HepG2 (cell line): Measurements from ENCODE around the gene C6orf132. TPM values are rescaled to one million over a fixed set of nuclear protein-coding genes. Genes with fewer than 3 reads are reported as not detected.

Experiments used
- CREB1 ChIP-seq, 2 experiments: fragments of 450-650 bp in 1 of 2; IDR thresholded peaks; 2 replicates each; pipeline ENCODE4 v1.6.1; 2016 to 2017; ENCODE audit warnings: control low read depth in 1 of 2, mild to moderate bottlenecking in 1 of 2, missing compliant biosample characterization in 1 of 2, missing genetic modification characterization in 1 of 2
- KDM2A ChIP-seq: sonication (generic); formaldehyde crosslinking; IDR thresholded peaks from 2 replicates; pipeline ENCODE4 v1.4.0; 2020; ENCODE audit warnings: low read depth, missing genetic modification reagents, borderline replicate concordance
- NCOA2 ChIP-seq: sonication (generic); formaldehyde crosslinking; IDR thresholded peaks from 2 replicates; pipeline ENCODE4 v1.8.0; 2022; ENCODE audit warnings: inconsistent platforms
- SAFB2 ChIP-seq: sonication (generic); formaldehyde crosslinking; IDR thresholded peaks from 2 replicates; pipeline ENCODE4 v1.5.1; 2020; ENCODE audit warnings: missing genetic modification reagents, low read depth, mild to moderate bottlenecking, borderline replicate concordance
- SMAD9 ChIP-seq: sonication (generic); formaldehyde crosslinking; IDR thresholded peaks from 2 replicates; pipeline ENCODE4 v1.5.1; 2020; ENCODE audit warnings: mild to moderate bottlenecking, missing genetic modification reagents
- TP53 ChIP-seq: sonication (generic); formaldehyde crosslinking; conservative IDR thresholded peaks from 2 replicates; pipeline ENCODE4 v1.4.0; 2020; ENCODE audit warnings: missing genetic modification reagents
- ZFP1 ChIP-seq: IDR thresholded peaks from 2 replicates; pipeline ENCODE4 v1.6.1; 2016
- ZFP90 ChIP-seq: sonication (generic); formaldehyde crosslinking; IDR thresholded peaks from 2 replicates; pipeline ENCODE4 v1.8.0; 2022; ENCODE audit warnings: missing genetic modification reagents, mild to moderate bottlenecking, inconsistent platforms, borderline replicate concordance
- ZNF10 ChIP-seq: sonication (generic); formaldehyde crosslinking; IDR thresholded peaks from 2 replicates; pipeline ENCODE4 v1.4.0; 2020; ENCODE audit warnings: mild to moderate bottlenecking, low read depth, missing genetic modification reagents, borderline replicate concordance
- ZNF33A ChIP-seq: sonication (generic); formaldehyde crosslinking; IDR thresholded peaks from 2 replicates; pipeline ENCODE4 v1.5.1; 2020; ENCODE audit warnings: missing genetic modification reagents, mild to moderate bottlenecking, moderate library complexity, borderline replicate concordance
- ZNF543 ChIP-seq: sonication (generic); formaldehyde crosslinking; IDR thresholded peaks from 2 replicates; pipeline ENCODE4 v1.4.0; 2020; ENCODE audit warnings: mild to moderate bottlenecking, missing genetic modification reagents
- ZNF790 ChIP-seq: sonication (generic); formaldehyde crosslinking; IDR thresholded peaks from 2 replicates; pipeline ENCODE4 v1.8.0; 2022; ENCODE audit warnings: missing genetic modification reagents, mild to moderate bottlenecking, borderline replicate concordance
- polyA plus RNA-seq, 8 experiments: library from polyadenylated mRNA; depleted of rRNA in 3 of 8; stranded (reverse) in 7 of 8; unstranded in 1 of 8; fragments of >200 nt; fragmentation: Illumina TruSeq in 4 of 8; extraction: Trizol in 4 of 8; gene quantifications; 2 replicates each; pipeline versions ENCODE4 v1.2.1 to v1.2.3, GENCODE V29; 2011 to 2016; ENCODE audit warnings: low read depth in 4 of 8, missing spikeins in 1 of 8, mixed read lengths in 1 of 8; ENCODE audit not compliant: insufficient read depth in 1 of 8
- total RNA-seq, 5 experiments: library from RNA; depleted of rRNA; stranded (reverse); fragments of >200 nt; fragmentation: Illumina TruSeq; extraction: Trizol; gene quantifications; 2 replicates each; pipeline ENCODE4 v1.2.3, GENCODE V29; 2016; ENCODE audit warnings: low read depth in 1 of 5
- TF ChIP-seq, protein P1 (sequence below): sonication (generic); formaldehyde crosslinking; IDR thresholded peaks from 2 replicates; pipeline ENCODE4 v1.8.0; 2022; ENCODE audit warnings: mild to moderate bottlenecking, missing genetic modification reagents
- TF ChIP-seq, protein P2 (sequence below): sonication (generic); formaldehyde crosslinking; IDR thresholded peaks from 2 replicates; pipeline ENCODE4 v1.4.0; 2020; ENCODE audit warnings: missing genetic modification reagents
- TF ChIP-seq, protein P3 (sequence below): sonication (generic); formaldehyde crosslinking; IDR thresholded peaks from 2 replicates; pipeline ENCODE4 v1.4.0; 2020; ENCODE audit warnings: missing genetic modification reagents, borderline replicate concordance
- TF ChIP-seq, protein P4 (sequence below): sonication (generic); formaldehyde crosslinking; IDR thresholded peaks from 2 replicates; pipeline ENCODE4 v1.5.1; 2020; ENCODE audit warnings: mild to moderate bottlenecking, missing genetic modification reagents, borderline replicate concordance
- TF ChIP-seq, protein P5 (sequence below): IDR thresholded peaks from 2 replicates; pipeline ENCODE4 v1.6.1; 2016
- TF ChIP-seq, protein P6 (sequence below): sonication (generic); IDR thresholded peaks from 2 replicates; pipeline ENCODE4 v1.6.1; 2016; ENCODE audit warnings: low read depth, borderline replicate concordance

Gene C6orf132
- total and polyA plus RNA-seq, 2 of the 13 experiments (the other 11 are each of a cell fraction or from before 2014, with no cell fraction given), result 0.78 to 3.0 TPM

DNA sequence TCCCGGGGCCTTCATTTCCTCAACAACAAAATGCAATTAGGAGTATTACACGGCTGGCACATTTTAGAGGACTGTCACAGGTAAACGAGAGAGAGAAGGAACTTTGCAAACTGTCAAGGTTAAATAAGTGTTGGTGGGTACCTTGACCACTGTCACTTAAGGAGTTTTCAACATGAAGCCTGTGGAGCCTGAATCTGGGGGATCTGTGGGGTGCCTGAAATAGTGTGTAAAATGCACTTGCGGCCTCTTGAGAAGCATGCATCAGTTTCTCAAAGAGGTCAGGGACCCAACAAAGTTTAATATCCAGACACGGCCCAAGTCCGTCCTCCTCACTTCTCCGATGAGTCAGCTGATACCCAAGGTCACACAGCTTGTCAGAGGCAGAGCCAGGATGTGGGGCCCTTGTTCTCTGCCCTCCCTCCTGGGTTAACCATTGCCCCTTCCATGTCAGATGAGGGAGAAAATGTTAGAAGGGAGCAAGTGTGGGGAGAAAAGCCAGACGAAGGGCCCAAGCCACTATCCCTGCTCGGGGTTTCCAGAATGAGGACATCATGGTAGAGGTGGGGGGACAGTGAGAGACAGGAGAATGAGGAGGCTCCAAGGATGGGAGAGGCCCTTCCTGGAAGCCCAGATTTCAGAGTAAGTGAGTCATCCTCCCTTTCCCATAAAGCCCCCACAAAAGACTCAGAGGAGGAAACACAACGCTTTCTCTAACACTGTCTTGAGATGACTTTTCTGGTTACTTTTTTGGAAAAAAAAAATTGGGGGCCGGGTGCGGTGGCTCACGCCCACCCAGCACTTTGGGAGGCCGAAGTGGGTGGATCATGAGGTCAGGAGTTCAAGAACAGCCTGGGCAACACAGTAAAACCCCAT lies 42.2 kb downstream of the C6orf132 start (continued):
- TF ChIP-seq CREB1 (IDR thresholded peaks at IDR 0.05) (no peak), CREB1 (CRISPR knock-in tag; IDR thresholded peaks at IDR 0.05) (no peak), NCOA2 (CRISPR knock-in tag) (0 out of 2 replicates have a peak, but pooled peaks have one; percentile 28), ZFP1 (no peak), ZNF33A (CRISPR knock-in tag) (no peak), ZNF790 (CRISPR knock-in tag) (no peak), ZFP90 (CRISPR knock-in tag) (0 out of 2 replicates have a peak, but pooled peaks have one; percentile 47), ZNF10 (CRISPR knock-in tag) (no peak), ZNF543 (CRISPR knock-in tag) (peak; percentile 43; the same call in 1 of the 2 replicates), KDM2A (CRISPR knock-in tag) (peak; percentile 3; the same call in 1 of the 2 replicates), SMAD9 (CRISPR knock-in tag) (0 out of 2 replicates have a peak, but pooled peaks have one; percentile 30), TP53 (CRISPR knock-in tag) (no peak), SAFB2 (CRISPR knock-in tag) (no peak)
- TF ChIP-seq, protein P1, sequence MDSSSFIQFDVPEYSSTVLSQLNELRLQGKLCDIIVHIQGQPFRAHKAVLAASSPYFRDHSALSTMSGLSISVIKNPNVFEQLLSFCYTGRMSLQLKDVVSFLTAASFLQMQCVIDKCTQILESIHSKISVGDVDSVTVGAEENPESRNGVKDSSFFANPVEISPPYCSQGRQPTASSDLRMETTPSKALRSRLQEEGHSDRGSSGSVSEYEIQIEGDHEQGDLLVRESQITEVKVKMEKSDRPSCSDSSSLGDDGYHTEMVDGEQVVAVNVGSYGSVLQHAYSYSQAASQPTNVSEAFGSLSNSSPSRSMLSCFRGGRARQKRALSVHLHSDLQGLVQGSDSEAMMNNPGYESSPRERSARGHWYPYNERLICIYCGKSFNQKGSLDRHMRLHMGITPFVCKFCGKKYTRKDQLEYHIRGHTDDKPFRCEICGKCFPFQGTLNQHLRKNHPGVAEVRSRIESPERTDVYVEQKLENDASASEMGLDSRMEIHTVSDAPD (CRISPR knock-in tag), result no peak
- TF ChIP-seq, protein P2, sequence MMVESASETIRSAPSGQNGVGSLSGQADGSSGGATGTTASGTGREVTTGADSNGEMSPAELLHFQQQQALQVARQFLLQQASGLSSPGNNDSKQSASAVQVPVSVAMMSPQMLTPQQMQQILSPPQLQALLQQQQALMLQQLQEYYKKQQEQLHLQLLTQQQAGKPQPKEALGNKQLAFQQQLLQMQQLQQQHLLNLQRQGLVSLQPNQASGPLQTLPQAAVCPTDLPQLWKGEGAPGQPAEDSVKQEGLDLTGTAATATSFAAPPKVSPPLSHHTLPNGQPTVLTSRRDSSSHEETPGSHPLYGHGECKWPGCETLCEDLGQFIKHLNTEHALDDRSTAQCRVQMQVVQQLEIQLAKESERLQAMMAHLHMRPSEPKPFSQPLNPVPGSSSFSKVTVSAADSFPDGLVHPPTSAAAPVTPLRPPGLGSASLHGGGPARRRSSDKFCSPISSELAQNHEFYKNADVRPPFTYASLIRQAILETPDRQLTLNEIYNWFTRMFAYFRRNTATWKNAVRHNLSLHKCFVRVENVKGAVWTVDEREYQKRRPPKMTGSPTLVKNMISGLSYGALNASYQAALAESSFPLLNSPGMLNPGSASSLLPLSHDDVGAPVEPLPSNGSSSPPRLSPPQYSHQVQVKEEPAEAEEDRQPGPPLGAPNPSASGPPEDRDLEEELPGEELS (CRISPR knock-in tag), result no peak
- TF ChIP-seq, protein P3, sequence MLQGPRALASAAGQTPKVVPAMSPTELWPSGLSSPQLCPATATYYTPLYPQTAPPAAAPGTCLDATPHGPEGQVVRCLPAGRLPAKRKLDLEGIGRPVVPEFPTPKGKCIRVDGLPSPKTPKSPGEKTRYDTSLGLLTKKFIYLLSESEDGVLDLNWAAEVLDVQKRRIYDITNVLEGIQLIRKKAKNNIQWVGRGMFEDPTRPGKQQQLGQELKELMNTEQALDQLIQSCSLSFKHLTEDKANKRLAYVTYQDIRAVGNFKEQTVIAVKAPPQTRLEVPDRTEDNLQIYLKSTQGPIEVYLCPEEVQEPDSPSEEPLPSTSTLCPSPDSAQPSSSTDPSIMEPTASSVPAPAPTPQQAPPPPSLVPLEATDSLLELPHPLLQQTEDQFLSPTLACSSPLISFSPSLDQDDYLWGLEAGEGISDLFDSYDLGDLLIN (CRISPR knock-in tag), result no peak
- TF ChIP-seq, protein P4, sequence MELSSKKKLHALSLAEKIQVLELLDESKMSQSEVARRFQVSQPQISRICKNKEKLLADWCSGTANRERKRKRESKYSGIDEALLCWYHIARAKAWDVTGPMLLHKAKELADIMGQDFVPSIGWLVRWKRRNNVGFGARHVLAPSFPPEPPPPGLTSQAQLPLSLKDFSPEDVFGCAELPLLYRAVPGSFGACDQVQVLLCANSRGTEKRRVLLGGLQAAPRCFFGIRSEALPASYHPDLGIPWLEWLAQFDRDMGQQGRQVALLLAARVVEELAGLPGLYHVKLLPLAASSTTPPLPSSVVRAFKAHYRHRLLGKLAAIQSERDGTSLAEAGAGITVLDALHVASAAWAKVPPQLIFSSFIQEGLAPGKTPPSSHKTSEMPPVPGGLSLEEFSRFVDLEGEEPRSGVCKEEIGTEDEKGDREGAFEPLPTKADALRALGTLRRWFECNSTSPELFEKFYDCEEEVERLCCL (CRISPR knock-in tag), result no peak
- TF ChIP-seq, protein P5, sequence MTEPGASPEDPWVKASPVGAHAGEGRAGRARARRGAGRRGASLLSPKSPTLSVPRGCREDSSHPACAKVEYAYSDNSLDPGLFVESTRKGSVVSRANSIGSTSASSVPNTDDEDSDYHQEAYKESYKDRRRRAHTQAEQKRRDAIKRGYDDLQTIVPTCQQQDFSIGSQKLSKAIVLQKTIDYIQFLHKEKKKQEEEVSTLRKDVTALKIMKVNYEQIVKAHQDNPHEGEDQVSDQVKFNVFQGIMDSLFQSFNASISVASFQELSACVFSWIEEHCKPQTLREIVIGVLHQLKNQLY, result no peak
- TF ChIP-seq, protein P6, sequence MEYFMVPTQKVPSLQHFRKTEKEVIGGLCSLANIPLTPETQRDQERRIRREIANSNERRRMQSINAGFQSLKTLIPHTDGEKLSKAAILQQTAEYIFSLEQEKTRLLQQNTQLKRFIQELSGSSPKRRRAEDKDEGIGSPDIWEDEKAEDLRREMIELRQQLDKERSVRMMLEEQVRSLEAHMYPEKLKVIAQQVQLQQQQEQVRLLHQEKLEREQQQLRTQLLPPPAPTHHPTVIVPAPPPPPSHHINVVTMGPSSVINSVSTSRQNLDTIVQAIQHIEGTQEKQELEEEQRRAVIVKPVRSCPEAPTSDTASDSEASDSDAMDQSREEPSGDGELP, result peak; percentile 95
